Measurements from ENCODE around the gene PCDH9.

PCDH9 gene

GRCh38 chr13:66375756-66376155 lies 854.4 kb downstream of the PCDH9 start:
- no peak for DNase-seq (ENCODE audit: low read depth)

GRCh38 chr13:66369666-66370065 lies 860.5 kb downstream of the PCDH9 start:
- DNase-seq (ENCODE audit: low read depth), result no peak

GRCh38 chr13:66367356-66367755 lies 862.8 kb downstream of the PCDH9 start:
- DNase-seq (ENCODE audit: low read depth), result no peak

GRCh38 chr13:66365101-66365500 lies 865.0 kb downstream of the PCDH9 start:
- DNase-seq (ENCODE audit: low read depth), result no peak

GRCh38 chr13:66364346-66364745 lies 865.8 kb downstream of the PCDH9 start:
- DNase-seq (ENCODE audit: low read depth), result no peak

- no peak for DNase-seq (ENCODE audit: low read depth)
Observed at GRCh38 chr13:66362485-66362884, 867.7 kb downstream of the PCDH9 start.

GRCh38 chr13:66359910-66360552 lies 870.1 kb downstream of the PCDH9 start:
- no peak for DNase-seq (ENCODE audit: low read depth)

- DNase-seq (ENCODE audit: low read depth), result no peak
Observed at GRCh38 chr13:66359393-66359792, 870.7 kb downstream of the PCDH9 start.

- DNase-seq (ENCODE audit: low read depth), result no peak
Observed at GRCh38 chr13:66358564-66358963, 871.6 kb downstream of the PCDH9 start.

- no peak for DNase-seq (ENCODE audit: low read depth)
Observed at GRCh38 chr13:66357463-66357862, 872.7 kb downstream of the PCDH9 start.

- DNase-seq (ENCODE audit: low read depth), result no peak
Observed at GRCh38 chr13:66354879-66355751, 875.0 kb downstream of the PCDH9 start.

GRCh38 chr13:66353664-66354063 lies 876.5 kb downstream of the PCDH9 start:
- DNase-seq (ENCODE audit: low read depth), result no peak

GRCh38 chr13:66349966-66350365 lies 880.2 kb downstream of the PCDH9 start:
- no peak for DNase-seq (ENCODE audit: low read depth)

- no peak for DNase-seq (ENCODE audit: low read depth)
Observed at GRCh38 chr13:66348745-66349690, 881.1 kb downstream of the PCDH9 start.

GRCh38 chr13:66347486-66348117 lies 882.5 kb downstream of the PCDH9 start:
- no peak for DNase-seq (ENCODE audit: low read depth)

- no peak for DNase-seq (ENCODE audit: low read depth)
Observed at GRCh38 chr13:66345971-66346370, 884.2 kb downstream of the PCDH9 start.

- no peak for DNase-seq (ENCODE audit: low read depth)
Observed at GRCh38 chr13:66345518-66345810, 884.7 kb downstream of the PCDH9 start.

- DNase-seq (ENCODE audit: low read depth), result no peak
Observed at GRCh38 chr13:66344805-66345517, 885.2 kb downstream of the PCDH9 start.

GRCh38 chr13:66343224-66343828 lies 886.8 kb downstream of the PCDH9 start:
- DNase-seq (ENCODE audit: low read depth), result no peak

- no peak for DNase-seq (ENCODE audit: low read depth)
Observed at GRCh38 chr13:66341635-66342377, 888.3 kb downstream of the PCDH9 start.
